GM19239 (cell line): Measurements from ENCODE around the gene MEDAG.
"Not testable (repeated sequence)": the region's sequence is repeated elsewhere in the genome, so short reads cannot be mapped to it uniquely, and the experiment has no call there.

Source experiments
- DNase-seq: peaks from one replicate; pipeline ENCODE4 v3.0.0; 2011; ENCODE audit warnings: low spot score; ENCODE audit not compliant: insufficient read length
- FAIRE-seq: peaks from 2 replicates; lab custom pipeline; 2011; peaks lifted over from hg19 to GRCh38; lab: Jason Lieb, UNC

MEDAG gene

GRCh38 chr13:30904043-30904442 lies 2.0 kb upstream of the MEDAG start:
- DNase-seq (no peak), FAIRE-seq (no peak)

DNA sequence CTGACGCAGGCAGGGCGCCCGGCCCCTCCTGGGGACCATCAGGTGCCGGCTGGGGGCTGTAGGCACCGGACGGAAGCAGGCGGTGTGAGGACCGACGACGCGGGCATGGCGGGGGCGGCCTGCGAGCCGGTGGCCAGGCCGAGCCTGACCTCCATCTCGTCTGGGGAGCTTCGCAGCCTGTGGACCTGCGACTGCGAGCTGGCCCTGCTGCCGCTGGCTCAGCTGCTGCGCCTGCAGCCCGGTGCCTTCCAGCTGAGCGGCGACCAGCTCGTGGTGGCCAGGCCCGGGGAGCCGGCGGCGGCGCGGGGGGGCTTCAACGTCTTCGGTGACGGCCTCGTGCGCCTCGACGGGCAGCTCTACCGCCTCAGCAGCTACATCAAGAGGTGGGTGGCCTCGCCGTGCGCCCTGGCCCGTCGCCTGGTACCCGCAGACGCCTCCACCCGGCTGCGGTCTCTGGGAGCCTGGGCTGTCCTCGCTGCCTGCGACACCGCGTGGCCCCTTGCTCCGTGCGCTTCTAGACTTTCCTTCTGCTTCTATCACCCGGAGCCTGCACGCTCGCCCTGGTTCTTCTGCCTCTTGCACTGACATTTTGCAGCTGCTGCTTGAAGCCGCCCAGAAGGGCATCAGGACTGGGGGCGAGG lies 460 bp downstream of the MEDAG start:
- DNase-seq (no peak), FAIRE-seq (no peak)

DNA sequence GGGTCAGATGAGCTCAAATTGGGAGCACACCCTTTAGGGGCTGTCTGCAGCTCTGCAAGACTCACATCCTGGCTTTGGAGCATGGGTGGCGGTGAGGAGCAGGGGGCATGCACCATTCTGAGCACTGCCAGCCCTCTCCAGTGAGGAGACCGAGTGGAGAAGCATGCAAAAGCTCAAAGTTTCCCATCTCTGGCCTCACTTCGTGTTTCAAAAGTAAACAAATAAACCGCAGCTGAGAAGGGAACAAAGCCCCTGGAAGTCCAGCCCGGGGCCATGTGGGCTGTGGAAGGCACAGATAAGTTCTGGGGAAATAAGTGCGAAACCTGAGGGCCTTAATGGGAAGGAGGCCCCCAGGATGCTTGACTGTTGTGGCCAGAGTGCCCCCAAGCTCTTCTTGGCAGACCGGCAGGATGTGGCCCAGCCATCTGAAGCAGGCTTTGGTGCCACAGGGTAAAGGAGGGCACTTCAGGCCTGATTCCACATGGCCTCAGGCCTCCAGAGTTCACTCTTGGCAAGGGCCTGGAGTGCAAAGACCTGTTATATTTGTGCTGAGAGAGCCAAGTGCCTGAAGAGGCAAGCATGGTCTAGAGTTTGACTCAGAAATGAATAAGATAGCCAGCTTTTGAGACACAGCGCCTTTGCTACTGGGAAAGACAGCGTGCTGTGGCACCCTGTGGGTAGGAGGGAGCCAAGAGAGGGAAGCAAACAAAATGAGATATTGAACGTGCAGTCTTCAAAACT lies 1.2 kb downstream of the MEDAG start:
- DNase-seq (no peak), FAIRE-seq (no peak)

DNA sequence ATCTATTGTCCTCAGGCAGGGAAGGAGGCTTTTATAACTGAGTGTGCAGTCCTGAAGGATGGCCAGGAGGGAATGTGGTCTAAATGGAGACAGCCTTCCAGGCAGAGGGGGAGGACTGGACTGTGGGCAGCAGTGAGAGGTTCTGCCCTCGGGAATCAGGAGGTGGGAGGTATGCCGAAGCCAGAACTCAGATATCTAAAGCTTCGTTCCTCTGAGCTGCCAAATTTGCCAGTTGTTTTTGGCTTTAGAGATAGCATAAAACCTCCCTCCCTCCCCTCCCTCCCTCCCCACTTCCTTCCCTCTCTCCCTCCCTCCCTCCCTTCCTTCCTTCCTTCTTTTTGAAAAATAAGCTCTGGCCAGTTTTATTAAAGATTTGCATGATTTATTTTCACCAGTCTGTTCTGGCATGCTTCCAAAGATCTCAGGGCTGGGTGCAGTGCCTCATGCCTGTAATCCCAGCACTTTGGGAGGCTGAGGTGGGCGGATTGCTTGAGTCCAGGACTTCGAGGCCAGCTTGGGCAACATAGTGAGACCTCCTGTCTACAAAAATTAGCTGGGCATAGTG lies 2.4 kb downstream of the MEDAG start:
- no peak for DNase-seq
- FAIRE-seq = no peak

DNA sequence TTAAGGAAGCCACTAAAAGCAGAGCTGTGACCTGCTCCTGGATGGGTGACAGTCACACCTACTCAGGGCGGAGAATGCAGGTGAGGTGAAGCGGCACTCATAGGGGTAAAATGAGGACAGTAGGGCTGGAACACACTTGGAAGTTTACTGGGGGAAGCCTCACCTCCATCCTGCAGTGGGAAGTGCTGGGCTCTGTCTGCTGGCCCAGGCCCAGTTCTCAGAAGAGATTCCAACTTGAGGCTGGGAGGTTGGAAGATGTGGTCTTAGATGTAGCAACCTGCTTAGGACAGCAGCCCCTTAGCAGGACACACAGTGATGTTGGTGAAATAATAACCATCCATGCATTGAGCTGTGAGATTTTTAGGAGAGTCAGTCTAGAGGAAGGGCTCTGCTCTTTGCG lies 4.6 kb downstream of the MEDAG start:
- DNase-seq (no peak), FAIRE-seq (no peak)

DNA sequence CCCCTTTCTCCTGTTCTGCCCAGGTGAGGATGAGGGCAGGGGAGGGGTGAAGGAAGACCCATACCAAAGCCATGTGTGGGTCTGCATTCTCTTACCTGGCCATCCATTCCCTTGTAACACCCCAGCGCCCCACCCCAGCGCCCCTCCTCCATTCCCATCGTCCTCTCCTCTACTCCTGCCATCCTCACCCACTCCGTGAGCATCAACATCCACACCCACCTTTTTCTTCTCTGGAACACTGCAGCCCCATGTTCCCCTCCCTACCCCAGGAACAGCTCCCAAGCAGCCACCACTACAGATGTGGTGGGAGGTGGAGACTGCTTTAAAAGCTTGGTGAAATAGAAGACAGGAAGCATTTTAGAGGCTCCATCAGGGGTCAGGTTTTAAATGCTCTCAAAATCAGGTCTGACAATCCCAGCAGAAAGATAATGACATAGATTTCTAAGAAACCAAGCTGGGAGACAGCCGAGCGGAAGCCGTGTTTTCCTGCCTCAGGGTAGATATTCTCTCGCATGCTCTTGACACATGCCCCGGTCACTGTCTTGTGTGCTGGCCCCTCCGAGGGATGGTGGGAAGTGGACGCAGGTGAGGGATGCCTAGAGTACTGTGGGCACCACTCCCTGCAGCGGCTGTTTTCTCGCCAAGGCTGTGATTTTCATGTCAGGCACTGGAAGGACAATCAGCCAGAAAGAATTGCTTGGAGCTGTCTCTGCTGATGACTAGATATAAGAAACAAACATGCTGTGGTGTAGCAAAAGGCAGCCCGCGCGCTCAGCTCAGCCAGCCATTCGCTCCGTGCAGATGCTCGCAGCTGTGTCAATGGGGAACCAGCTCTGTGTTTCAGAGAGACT lies 9.8 kb downstream of the MEDAG start:
- FAIRE-seq (no peak), DNase-seq (no peak)

- DNase-seq (no peak), FAIRE-seq (no peak)
Observed at GRCh38 chr13:30916991-30917390, 10.9 kb downstream of the MEDAG start.

DNA sequence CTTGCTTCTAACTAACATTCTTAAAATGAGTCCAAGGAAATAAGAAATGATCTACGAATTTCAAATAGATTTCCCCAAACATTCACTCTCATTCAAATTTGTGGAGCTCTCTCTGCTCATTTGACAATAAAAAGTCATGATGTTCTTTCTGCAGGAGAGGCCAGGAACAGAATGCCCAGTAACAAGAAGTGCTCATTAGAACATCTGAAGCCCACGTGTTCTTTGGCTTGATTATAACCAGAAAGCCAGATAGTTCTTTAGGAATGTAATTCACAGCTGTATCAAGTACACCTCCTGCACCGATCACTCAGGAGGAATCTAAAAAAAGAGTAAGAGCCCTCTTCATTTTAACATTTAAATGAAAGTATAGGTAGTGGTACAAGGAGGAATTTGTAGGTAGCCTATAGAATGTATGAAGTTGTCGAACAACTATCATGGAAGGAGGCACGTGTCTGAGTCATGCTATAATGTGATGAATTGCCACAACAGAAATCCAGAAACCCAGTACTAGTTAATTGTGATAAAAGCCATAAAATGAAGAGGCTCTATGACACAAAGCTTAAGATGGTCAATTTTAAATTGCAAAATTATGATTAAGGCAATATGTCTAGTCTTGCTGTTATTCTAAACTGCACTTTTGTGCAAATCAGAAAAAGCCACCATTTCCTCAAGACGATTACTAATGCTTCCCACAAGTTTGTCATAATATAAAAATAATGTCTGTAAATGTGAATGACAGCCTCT lies 12.8 kb downstream of the MEDAG start:
- FAIRE-seq = no peak
- DNase-seq = no peak

- FAIRE-seq = no peak
- DNase-seq = no peak
Observed at GRCh38 chr13:30920162-30920909, 14.3 kb downstream of the MEDAG start.

DNA sequence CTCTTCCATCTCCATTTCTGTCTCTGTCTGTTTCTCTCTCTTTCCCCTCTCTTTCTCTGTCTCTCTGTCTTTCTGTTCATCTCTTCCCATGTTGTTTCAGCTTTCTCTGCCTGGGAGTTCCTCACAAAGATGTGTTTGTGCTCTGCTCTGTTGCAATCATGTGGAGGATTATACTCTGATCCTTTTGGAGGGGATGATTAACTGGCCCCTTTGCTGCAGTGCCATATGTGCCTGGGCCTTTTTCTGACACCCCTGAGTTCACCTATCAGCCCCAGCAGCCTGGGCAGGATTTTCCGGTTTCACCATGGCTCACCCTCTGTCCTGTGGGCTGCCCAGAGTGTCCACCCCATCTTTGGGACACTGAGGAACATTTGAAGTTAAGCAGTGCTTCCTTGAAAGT lies 17.3 kb downstream of the MEDAG start:
- DNase-seq (no peak), FAIRE-seq (no peak)

DNA sequence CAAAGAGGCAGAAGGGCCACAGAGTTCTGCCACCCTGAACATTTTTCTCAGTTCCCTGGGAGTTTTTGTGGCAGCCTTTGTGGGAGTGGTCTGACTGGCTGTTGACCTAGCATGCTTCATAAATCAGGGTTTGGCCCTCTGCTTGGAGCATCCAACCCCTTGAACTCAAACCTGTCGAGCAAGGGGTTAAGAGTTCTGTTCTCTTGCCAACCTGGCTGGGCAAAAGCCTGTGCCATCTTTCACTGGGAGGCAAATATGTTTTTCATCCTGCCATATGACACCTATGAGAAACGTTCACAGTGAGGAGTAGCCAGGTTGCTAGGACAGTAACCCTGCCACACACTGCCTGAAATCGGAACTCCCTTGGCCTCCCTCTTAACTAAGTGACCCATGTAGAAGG lies 18.6 kb downstream of the MEDAG start:
- DNase-seq (no peak), FAIRE-seq (no peak)

GRCh38 chr13:30925429-30925828 lies 19.4 kb downstream of the MEDAG start:
- DNase-seq = no peak
- no peak for FAIRE-seq

- FAIRE-seq = no peak
- DNase-seq = no peak
Observed at GRCh38 chr13:30926781-30927180, 20.7 kb downstream of the MEDAG start.

- FAIRE-seq, DNase-seq: not testable (repeated sequence)
Observed at GRCh38 chr13:30927188-30927587, 21.1 kb downstream of the MEDAG start.

DNA sequence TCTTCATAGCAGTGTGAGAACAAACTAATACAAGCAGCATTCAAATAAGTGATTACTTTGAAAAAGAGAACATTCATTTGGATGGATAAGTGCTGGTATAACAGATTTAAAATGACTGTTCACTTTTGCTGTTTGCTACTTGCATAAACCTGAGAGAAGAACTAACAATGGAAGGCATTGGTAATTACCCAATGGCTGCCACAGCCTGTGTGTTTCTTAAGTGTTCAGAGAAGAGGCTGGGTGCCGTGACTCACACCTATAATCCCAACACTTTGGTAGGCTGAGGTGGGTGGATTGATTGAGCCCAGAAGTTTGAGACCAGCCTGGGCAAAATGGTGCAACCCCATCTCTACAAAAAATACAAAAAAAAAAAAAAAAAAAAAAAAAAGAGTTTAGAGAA lies 21.5 kb downstream of the MEDAG start:
- FAIRE-seq = no peak
- DNase-seq = no peak

GRCh38 chr13:30928978-30929377 lies 22.9 kb downstream of the MEDAG start:
- FAIRE-seq (no peak), DNase-seq (no peak)

- FAIRE-seq (no peak), DNase-seq (no peak)
Observed at GRCh38 chr13:30932481-30933353, 26.6 kb downstream of the MEDAG start, which contains the start of gene TEX26. Gene TEX26, plus strand, starts transcription at chr13:30932656. Its CDS starts 60 bp downstream, at chr13:30932716.

DNA sequence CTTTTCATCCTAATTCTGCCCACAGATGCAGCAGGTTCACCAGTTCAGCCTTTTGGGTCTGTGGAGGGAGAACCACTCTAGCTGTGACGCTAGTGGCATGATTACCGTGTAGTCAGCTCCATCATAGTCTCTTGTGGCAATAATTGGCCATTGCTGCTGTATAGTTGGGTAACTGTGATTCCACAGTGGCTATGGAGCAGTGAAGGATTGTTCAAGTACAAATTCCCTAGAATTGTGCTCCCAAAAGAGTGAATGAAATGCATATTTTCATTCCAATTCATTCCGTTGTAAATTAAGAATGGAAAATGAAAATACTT lies 27.2 kb downstream of the MEDAG start:
- no peak for FAIRE-seq
- DNase-seq = no peak

DNA sequence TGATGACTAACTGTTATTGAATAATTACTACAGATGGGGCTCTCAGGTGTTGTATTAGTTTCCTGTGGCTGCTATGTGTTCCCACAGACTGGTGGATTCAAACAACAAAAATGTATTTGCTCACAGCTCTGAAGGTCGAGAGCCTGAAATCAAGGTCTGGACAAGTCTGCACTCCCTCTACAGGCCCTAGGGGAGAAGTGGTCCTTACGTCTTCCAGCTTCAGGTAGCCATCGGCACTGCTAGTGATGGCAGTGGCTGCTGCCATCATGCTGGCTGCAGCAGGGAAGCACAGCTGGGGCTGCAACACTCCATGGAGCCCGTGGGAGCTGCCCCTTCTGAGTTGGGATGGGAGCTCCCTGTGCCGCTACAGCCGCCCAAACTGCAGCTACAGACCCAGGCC lies 28.3 kb downstream of the MEDAG start:
- FAIRE-seq = no peak
- DNase-seq = no peak
